Fibroblast of skin of left biceps (primary cell): Measurements from ENCODE around the gene SYF2.
"Not testable (repeated sequence)": the region's sequence is repeated elsewhere in the genome, so short reads cannot be mapped to it uniquely, and the experiment has no call there.

Experiments
- DNase-seq, 2 experiments: peaks; one replicate each; pipeline ENCODE4 v3.0.0-alpha.2; 2013; ENCODE audit warnings: low read depth in 2 of 2

SYF2 gene

GRCh38 chr1:25246600-25247023 lies 14.3 kb upstream of the SYF2 start:
- no peak for DNase-seq

DNA sequence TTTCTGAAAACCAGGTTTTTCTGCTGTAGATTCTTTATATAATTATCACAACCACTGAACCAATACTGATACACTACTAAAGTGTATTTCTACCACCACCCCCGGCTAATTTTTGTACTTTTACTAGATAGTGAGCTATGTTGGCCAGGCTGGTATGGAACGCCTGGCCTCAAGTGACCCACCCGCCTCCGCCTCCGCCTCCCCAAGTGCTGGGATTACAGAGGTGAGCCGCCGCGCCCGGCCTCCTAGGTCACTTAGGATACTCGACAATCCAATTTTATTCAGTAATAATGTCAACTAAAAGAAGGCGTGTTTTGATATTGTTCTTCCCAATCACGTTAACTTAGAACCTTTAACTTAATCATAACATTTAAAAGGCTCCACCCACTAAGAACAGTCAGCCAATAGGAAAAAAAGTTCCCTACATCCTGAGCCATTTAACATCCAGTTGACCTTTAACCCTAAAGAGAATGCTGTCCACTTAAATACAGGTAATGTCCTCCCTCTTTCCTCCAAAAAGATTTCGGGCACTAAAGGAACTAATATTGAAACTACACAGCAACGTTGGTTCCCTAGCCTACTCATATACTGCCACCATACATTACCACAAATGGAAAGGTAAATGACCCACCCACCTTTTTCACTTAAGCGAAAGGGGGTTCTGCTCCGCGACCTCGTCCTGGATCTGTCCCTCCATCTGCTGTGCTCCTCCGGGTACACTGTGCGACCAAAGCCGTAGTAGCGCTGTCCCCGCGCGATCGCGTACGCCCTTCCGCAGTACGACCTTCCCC lies 13.7 kb upstream of the SYF2 start:
- DNase-seq = no peak

DNA sequence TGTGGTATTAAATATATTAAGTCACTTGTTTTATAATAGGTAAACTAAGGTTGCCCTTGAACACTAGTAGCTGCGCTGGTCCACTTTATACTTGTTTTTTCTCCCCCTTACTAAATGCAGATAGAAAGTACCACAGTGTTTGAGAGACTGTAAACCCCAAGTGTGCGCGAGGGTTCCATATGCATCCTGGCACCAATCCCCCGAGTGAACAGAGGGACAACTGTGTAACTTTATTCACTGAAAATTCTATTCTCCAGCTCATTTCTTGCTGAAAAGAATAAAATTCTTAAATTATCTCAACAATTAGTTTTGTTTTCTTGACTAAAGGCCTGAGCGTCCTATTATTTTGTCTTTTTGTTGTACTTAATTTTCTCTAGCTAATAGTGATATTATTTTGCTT lies 13.1 kb upstream of the SYF2 start:
- no peak for DNase-seq

DNA sequence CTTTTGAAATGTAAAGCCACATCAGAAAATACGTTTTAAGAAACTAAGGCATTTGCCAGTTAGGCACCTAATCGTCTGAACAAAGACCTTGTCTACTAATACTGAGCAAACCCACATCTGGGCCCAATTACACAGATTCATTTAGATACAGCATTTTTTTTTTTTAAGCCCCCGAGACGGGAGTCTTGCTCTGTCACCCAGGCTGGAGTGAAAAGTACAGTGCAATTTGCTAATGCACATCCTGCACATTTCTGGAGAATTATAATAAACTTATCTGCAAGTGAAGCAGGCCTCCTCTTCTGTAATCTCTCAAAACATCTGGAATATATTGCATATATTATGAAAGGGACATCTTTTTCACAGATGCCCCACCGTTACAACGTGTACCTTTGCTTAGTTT lies 11.6 kb upstream of the SYF2 start:
- no peak for DNase-seq

- DNase-seq = peak; percentile 51 to 55
These were observed 7.6 kb upstream of the SYF2 start for GRCh38 chr1:25239681-25240541.

- DNase-seq = no peak
These were observed 5.7 kb upstream of the SYF2 start for GRCh38 chr1:25238046-25238445.

GRCh38 chr1:25236261-25236660 lies 4.0 kb upstream of the SYF2 start:
- DNase-seq = not testable (repeated sequence)

DNA sequence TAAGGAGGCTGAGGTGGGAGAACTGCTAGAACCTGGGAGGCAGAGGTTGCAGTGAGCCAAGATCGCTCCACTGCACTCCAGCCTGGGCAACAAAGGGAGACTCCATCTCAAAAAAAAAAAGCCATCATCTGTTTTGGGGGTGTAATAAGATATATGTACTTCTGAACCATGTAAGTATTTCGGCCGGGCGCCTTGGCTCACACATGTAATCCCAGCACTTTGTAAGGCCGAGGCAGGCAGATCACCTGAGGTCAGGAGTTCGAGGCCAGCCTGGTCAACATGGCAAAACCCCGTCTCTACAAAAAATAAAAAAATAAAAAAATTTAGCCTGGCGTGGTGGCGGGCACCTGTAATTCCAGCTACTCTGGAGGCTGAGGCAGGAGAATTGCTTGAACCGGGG lies 3.1 kb upstream of the SYF2 start:
- DNase-seq = not testable (repeated sequence)

DNA sequence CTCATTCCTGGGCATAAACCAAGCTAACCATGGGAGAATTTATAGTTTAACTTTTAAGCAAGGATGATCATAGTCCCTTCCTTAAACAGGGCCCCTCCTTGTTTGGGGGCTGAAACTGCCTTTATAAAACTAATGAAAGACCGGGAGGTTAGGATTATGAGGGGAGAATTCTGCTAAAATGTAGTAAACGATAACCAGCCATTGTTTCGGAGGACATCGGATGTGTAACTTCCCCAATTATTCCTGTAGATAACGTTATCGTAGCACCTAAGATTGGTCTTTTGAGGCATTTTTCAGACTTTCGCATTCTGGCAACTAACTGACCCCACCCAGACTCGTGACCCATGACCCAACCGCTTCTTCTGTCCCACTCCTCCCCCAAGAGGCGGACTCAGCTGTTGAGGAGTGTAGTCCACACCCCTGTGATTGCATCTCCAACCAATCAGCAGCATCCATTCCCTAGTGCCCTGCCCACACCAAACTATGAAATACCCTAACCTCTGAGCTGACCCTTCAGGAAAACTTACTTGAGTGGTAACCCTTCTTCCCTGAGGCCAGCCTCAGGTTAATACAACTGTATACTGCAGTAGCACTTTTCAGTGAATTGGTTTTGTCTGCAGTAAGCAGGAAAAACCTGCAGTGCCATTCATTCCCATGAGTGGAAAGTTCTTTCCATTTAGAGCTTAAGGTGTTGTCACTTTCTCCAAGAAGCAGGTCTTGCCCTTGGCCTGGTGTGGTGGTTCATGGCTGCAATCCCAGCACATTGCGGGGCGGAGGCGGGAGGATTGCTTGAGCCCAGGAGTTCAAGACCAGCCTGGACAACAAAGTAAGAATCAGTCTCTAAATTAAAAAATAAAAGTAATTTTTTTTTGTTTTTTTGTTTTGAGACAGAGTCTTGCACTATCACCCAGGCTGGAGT lies 823 bp upstream of the SYF2 start:
- no peak for DNase-seq

- no peak for DNase-seq
These were observed 8.8 kb downstream of the SYF2 start for GRCh38 chr1:25223471-25223870.

- DNase-seq = no peak
These were observed 9.7 kb downstream of the SYF2 start for GRCh38 chr1:25222606-25223005.

GRCh38 chr1:25220666-25221065 lies 11.6 kb downstream of the SYF2 start:
- no peak for DNase-seq

- DNase-seq = no peak
These were observed 12.5 kb downstream of the SYF2 start for GRCh38 chr1:25219661-25220251.

DNA sequence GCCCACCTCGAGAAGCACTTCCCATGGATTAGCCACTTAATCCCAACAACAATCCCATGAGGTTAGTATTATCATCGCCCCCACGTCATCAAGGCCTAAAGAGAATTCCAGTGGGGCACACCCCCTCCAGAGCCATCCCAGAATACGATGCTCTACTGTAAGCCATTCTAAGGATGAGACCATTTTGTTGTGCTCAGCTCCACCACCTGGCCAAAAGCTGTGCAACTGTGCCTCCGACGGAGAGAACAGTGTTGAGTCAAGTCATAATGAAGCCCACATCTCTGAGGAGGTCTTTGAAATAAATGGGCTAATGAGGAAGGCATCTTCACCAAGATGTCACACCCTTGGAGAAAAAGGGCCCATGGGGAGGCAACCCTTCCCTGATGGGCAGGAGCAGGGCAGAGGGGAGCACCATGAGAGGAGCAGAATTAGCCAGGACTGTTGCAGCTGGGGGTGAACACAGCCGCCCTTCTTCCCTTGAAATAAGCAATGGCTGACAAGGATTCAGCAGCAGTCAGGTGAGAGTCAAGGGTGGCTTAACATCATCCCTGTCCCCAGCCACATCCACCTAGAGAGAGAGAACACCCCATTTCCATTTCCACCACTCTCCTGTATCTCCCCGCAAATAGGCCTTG lies 14.6 kb downstream of the SYF2 start:
- DNase-seq = no peak

DNA sequence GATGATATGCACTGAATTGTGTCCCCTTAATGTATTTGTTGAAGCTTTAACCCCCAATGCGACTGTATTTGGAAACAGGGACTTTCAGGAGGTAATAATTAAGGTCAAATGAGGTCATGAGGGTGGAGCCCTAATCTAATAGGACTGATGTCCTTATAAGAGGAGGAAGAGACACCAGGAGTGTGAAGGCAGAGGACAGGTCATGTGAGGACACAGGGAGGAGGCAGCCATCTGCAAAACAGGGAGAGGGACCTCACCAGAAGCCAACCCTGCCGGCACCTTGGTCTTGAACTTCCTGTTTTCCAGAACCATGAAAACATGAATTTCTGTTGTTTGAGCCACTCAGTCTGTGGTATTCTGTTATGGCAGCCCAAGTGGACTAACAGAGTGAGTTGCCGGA lies 15.3 kb downstream of the SYF2 start:
- no peak for DNase-seq

- DNase-seq = no peak
These were observed 16.2 kb downstream of the SYF2 start for GRCh38 chr1:25216123-25216522.

- DNase-seq = no peak
These were observed 19.6 kb downstream of the SYF2 start for GRCh38 chr1:25212725-25213124.

DNA sequence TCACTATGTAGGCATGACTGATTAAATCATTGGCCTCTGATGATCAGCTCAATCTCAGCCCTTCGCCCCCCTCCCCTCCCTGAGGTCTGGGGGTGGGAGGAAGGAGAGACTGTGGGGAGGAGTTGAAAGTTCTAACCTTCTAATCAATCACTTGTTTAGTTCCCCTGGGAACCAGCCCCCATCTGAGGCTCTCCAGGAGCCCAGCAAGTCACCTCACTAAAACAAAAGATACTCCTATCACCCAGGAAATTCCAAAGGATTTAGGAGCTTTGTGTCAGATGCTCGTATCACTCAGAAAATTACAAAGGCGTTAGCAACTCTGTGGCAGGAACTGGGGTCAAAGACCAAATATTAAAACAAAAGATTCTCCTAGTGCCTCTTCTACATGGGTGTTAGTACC lies 21.6 kb downstream of the SYF2 start:
- DNase-seq = no peak

DNA sequence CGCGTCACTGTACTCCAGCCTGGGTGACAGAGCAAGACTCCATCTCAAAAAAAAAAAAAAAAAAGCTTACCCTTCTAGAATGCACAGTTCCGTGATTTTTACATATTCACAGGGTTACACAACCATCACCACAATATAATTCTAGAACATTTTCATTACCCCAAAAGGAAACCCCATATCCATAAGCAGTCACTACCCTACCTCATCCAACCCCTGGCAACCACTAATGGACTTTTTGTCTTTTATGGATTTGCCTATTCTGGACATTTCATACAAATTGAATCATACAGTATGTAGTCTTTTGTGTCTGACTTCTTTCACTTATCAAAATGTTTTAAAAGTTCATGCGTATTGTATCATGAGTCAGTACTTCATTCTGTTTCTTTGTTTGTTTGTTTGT lies 22.8 kb downstream of the SYF2 start:
- no peak for DNase-seq

- no peak for DNase-seq
These were observed 23.6 kb downstream of the SYF2 start for GRCh38 chr1:25208561-25209222.

GRCh38 chr1:25208092-25208491 lies 24.2 kb downstream of the SYF2 start:
- no peak for DNase-seq
